HepG2 (cell line): Measurements from ENCODE around the gene GPR37L1. TPM values are rescaled to one million over a fixed set of nuclear protein-coding genes. Genes with fewer than 3 reads are reported as not detected.

ENCODE experiments used
- ATAC-seq: fragments of 200-7000 bp; cut with Tn5 transposase; 3 replicates; pipeline ENCODE4 v1.9.1; 2020; ENCODE audit warnings: mild to moderate bottlenecking, moderate library complexity
- BruUV-seq: library from RNA; stranded (reverse); fragments of 400-500 nt; replicated peaks from 2 replicates; lab custom pipeline; 2021; lab: Mats Ljungman, UMichigan
- CTCF ChIA-PET: fragments of 300-600 bp; formaldehyde crosslinking; extraction: SDS; loops from one replicate; lab custom pipeline; 2021; ENCODE audit warnings: low total read pairs, inconsistent platforms, low intra/inter-chr PET ratio; lab: Yijun Ruan, JAX
- POLR2A ChIA-PET: fragments of 350-600 bp; sonication (Branson Sonifier 250); formaldehyde crosslinking; loops from one replicate; lab custom pipeline; 2020; ENCODE audit warnings: antibody characterized with exemption, inconsistent platforms; lab: Yijun Ruan, JAX
- DNase-seq: peaks from one replicate; pipeline ENCODE4 v3.0.0-alpha.2; 2015; ENCODE audit warnings: low spot score
- FAIRE-seq: peaks from 3 replicates; lab custom pipeline; 2011; peaks lifted over from hg19 to GRCh38; lab: Jason Lieb, UNC
- H2AFZ ChIP-seq: one replicate; pipeline ENCODE4 v1.6.1; 2011; ENCODE audit warnings: low read length, inconsistent platforms
- H3K27ac ChIP-seq: fragments of 300-600 bp; 3 replicates; pipeline ENCODE4 v1.8.0; 2011; ENCODE audit warnings: mixed run types, mild to moderate bottlenecking, mixed read lengths, low read length, inconsistent platforms; ENCODE audit not compliant: insufficient read depth; ENCODE audit errors: extremely low read length
- H3K27me3 ChIP-seq, 2 experiments: fragments of 200-600 bp in 1 of 2; 2 replicates in 1 of 2; 3 replicates in 1 of 2; pipeline versions ENCODE4 v1.6.0 to v1.8.0; 2011; ENCODE audit warnings: low read length in 2 of 2, mild to moderate bottlenecking in 2 of 2, moderate library complexity in 2 of 2, inconsistent platforms in 1 of 2; ENCODE audit not compliant: insufficient read depth in 2 of 2, control insufficient read depth in 1 of 2
- H3K36me3 ChIP-seq, 2 experiments: fragments of 200-600 bp in 1 of 2; replicated peaks in 1 of 2; 2 replicates in 1 of 2; 3 replicates in 1 of 2; pipeline versions ENCODE4 v1.5.1 to v1.8.0; 2011; ENCODE audit warnings: low read length in 2 of 2, inconsistent platforms in 1 of 2; ENCODE audit not compliant: insufficient read depth in 2 of 2, control insufficient read depth in 1 of 2
- H3K4me1 ChIP-seq: 2 replicates; pipeline ENCODE4 v1.5.1; 2012; ENCODE audit warnings: low read length, inconsistent platforms; ENCODE audit not compliant: insufficient read depth
- H3K4me2 ChIP-seq: 2 replicates; pipeline ENCODE4 v1.6.0; 2011; ENCODE audit warnings: low read depth, low read length, inconsistent platforms
- H3K4me3 ChIP-seq, 3 experiments: fragments of 200-600 bp in 1 of 3; sonication (generic), shearing (Covaris generic) in 1 of 3; replicated peaks in 1 of 3; 2 replicates each; pipeline ENCODE4 v1.5.1; 2011 to 2016; ENCODE audit warnings: low read length in 3 of 3, inconsistent platforms in 2 of 3, low read depth in 2 of 3, mild to moderate bottlenecking in 2 of 3, control low read depth in 1 of 3, mixed read lengths in 1 of 3; ENCODE audit not compliant: insufficient read depth in 1 of 3
- H3K79me2 ChIP-seq: one replicate; pipeline ENCODE4 v1.6.1; 2011; ENCODE audit warnings: low read length, inconsistent platforms; ENCODE audit not compliant: insufficient read depth
- H3K9ac ChIP-seq: 2 replicates; pipeline ENCODE4 v1.6.0; 2011; ENCODE audit warnings: mild to moderate bottlenecking, low read depth, low read length, inconsistent platforms; ENCODE audit not compliant: insufficient read depth
- H3K9me3 ChIP-seq: 2 replicates; pipeline ENCODE4 v1.5.1; 2012; ENCODE audit warnings: mild to moderate bottlenecking, low read length
- H4K20me1 ChIP-seq: 2 replicates; pipeline ENCODE4 v1.6.0; 2011; ENCODE audit warnings: inconsistent platforms, mild to moderate bottlenecking, low read length, moderate library complexity; ENCODE audit not compliant: insufficient read depth
- HNRNPH1 ChIP-seq: fragments of 200-400 bp; formaldehyde crosslinking; optimal IDR thresholded peaks from 2 replicates; pipeline ENCODE3; 2017; ENCODE audit warnings: mild to moderate bottlenecking, low read depth, low read length
- KAT2B ChIP-seq: fragments of 150-350 bp; IDR thresholded peaks from 2 replicates; pipeline ENCODE4 v1.6.1; 2014; ENCODE audit warnings: low read depth, low read length, borderline replicate concordance
- PHB2 ChIP-seq: fragments of 450-650 bp; IDR thresholded peaks from 2 replicates; pipeline ENCODE4 v1.6.1; 2018; ENCODE audit not compliant: partially characterized antibody
- PITX1 ChIP-seq: sonication (generic); formaldehyde crosslinking; IDR thresholded peaks from 2 replicates; pipeline ENCODE4 v1.5.1; 2020; ENCODE audit warnings: mild to moderate bottlenecking, missing genetic modification reagents
- TCF12 ChIP-seq, 2 experiments: fragments of 450-650 bp in 1 of 2; sonication (generic) in 1 of 2; formaldehyde crosslinking in 1 of 2; IDR thresholded peaks; 2 replicates each; pipeline versions ENCODE4 v1.6.1 to v1.8.0; 2017 to 2022; ENCODE audit warnings: antibody characterized with exemption in 1 of 2, mild to moderate bottlenecking in 1 of 2, missing genetic modification reagents in 1 of 2, moderate library complexity in 1 of 2
- ZHX2 ChIP-seq, 2 experiments: sonication (generic) in 1 of 2; formaldehyde crosslinking in 1 of 2; IDR thresholded peaks; 2 replicates each; pipeline versions ENCODE4 v1.6.1 to v1.9.0; 2014 to 2022; ENCODE audit warnings: antibody characterized with exemption in 1 of 2, borderline replicate concordance in 1 of 2, inconsistent platforms in 1 of 2, low read depth in 1 of 2, missing genetic modification reagents in 1 of 2
- ZNF44 ChIP-seq: sonication (generic); formaldehyde crosslinking; IDR thresholded peaks from 2 replicates; pipeline ENCODE4 v1.5.1; 2020; ENCODE audit warnings: mild to moderate bottlenecking, missing genetic modification reagents
- ZNF619 ChIP-seq: sonication (generic); formaldehyde crosslinking; IDR thresholded peaks from 2 replicates; pipeline ENCODE4 v1.4.0; 2020; ENCODE audit warnings: mild to moderate bottlenecking, missing genetic modification reagents
- ZSCAN29 ChIP-seq: sonication (generic); formaldehyde crosslinking; conservative IDR thresholded peaks from 2 replicates; pipeline ENCODE4 v1.4.0; 2020; ENCODE audit warnings: mild to moderate bottlenecking, missing genetic modification reagents
- WGBS: methylation state at CpG from one replicate; pipeline ENCODE4 v1.1.6; 2017; ENCODE audit warnings: low lambda C conversion rate; 5-methylcytosine and 5-hydroxymethylcytosine counted together
- in situ Hi-C: cut with HindIII; loops from 2 replicates; pipeline ENCODE4 v1.10.0; 2017; ENCODE audit warnings: low pct_unique_long_range_greater_than_20kb; ENCODE audit not compliant: extremely low pct_ligation_motif_present
- intact Hi-C: fragments of 100-400 bp; cut with micrococcal nuclease; formaldehyde crosslinking; loops from one replicate; pipeline ENCODE4 v1.10.0; 2022; ENCODE audit not compliant: unreplicated experiment
- polyA plus RNA-seq, 8 experiments: library from polyadenylated mRNA; depleted of rRNA in 3 of 8; stranded (reverse) in 7 of 8; unstranded in 1 of 8; fragments of >200 nt; fragmentation: Illumina TruSeq in 4 of 8; extraction: Trizol in 4 of 8; gene quantifications; 2 replicates each; pipeline versions ENCODE4 v1.2.1 to v1.2.3, GENCODE V29; 2011 to 2016; ENCODE audit warnings: low read depth in 4 of 8, missing spikeins in 1 of 8, mixed read lengths in 1 of 8; ENCODE audit not compliant: insufficient read depth in 1 of 8
- total RNA-seq, 5 experiments: library from RNA; depleted of rRNA; stranded (reverse); fragments of >200 nt; fragmentation: Illumina TruSeq; extraction: Trizol; gene quantifications; 2 replicates each; pipeline ENCODE4 v1.2.3, GENCODE V29; 2016; ENCODE audit warnings: low read depth in 1 of 5
- TF ChIP-seq, protein P1 (sequence below): sonication (generic); formaldehyde crosslinking; IDR thresholded peaks from 2 replicates; pipeline ENCODE4 v1.8.0; 2023; ENCODE audit warnings: mild to moderate bottlenecking, missing genetic modification reagents
- TF ChIP-seq, protein P2 (sequence below): sonication (generic); formaldehyde crosslinking; conservative IDR thresholded peaks from 2 replicates; pipeline ENCODE4 v1.4.0; 2020; ENCODE audit warnings: missing genetic modification reagents

GPR37L1 gene
- total and polyA plus RNA-seq, 2 of the 13 experiments (the other 11 are each of a cell fraction or from before 2014, with no cell fraction given), result 0.13 TPM; not detected in 1

DNA sequence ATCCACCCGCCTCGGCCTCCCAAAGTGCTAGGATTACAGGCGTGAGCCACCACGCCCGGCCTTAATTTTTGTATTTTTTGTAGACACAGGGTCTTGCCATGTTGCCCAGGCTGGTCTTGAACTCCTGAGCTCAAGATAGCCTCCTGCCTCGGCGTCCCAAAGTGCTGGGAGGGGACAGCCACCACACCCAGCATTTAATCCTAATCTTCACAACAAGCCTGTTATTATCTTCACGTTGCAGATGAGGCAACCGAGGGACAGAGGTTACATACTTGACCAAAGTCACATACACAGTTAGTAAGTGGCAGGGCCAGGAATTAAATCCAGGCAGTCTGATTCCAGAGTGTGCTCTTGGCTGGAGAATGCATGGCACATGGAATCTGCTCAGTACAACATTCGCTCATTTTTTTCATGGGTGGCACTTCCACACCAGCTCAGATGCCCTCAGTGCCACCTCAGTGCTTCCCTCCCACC, 4.8 kb upstream of the GPR37L1 start:
- CTCF ChIA-PET, result interaction anchor here (1.0 to 3.1 kb wide), 4 partner anchors 27 to 118 kb away, joined by 3 to 69 read pairs (median 41); partner anchors contain the start of gene ELF3
- Histone ChIP-seq H3K9me3 (no peaks in the 10 kb centered on the region), H3K27ac (no peak overlapping the region)
- TF ChIP-seq ZNF619 (CRISPR knock-in tag), result no peak
- no peak for TF ChIP-seq KAT2B
- TF ChIP-seq ZNF44 (CRISPR knock-in tag), result no peak
- TF ChIP-seq PITX1, result 0 out of 2 replicates have a peak, but pooled peaks have one; percentile 28
- no peak for TF ChIP-seq TCF12 (IDR thresholded peaks at IDR 0.05)
- no peak for TF ChIP-seq TCF12 (CRISPR knock-in tag; IDR thresholded peaks at IDR 0.05)
- no peak for TF ChIP-seq ZSCAN29 (CRISPR knock-in tag)
- TF ChIP-seq HNRNPH1, result no peak
- TF ChIP-seq, protein P1, sequence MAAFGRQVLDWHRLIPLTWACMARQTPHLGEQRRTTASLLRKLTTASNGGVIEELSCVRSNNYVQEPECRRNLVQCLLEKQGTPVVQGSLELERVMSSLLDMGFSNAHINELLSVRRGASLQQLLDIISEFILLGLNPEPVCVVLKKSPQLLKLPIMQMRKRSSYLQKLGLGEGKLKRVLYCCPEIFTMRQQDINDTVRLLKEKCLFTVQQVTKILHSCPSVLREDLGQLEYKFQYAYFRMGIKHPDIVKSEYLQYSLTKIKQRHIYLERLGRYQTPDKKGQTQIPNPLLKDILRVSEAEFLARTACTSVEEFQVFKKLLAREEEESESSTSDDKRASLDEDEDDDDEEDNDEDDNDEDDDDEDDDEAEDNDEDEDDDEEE (CRISPR knock-in tag), result no peak
- no peak for TF ChIP-seq PHB2
- TF ChIP-seq, protein P2, sequence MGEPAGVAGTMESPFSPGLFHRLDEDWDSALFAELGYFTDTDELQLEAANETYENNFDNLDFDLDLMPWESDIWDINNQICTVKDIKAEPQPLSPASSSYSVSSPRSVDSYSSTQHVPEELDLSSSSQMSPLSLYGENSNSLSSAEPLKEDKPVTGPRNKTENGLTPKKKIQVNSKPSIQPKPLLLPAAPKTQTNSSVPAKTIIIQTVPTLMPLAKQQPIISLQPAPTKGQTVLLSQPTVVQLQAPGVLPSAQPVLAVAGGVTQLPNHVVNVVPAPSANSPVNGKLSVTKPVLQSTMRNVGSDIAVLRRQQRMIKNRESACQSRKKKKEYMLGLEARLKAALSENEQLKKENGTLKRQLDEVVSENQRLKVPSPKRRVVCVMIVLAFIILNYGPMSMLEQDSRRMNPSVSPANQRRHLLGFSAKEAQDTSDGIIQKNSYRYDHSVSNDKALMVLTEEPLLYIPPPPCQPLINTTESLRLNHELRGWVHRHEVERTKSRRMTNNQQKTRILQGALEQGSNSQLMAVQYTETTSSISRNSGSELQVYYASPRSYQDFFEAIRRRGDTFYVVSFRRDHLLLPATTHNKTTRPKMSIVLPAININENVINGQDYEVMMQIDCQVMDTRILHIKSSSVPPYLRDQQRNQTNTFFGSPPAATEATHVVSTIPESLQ (CRISPR knock-in tag), result no peak
- TF ChIP-seq ZHX2 (IDR thresholded peaks at IDR 0.05; ENCODE audit: low read depth), result no peak
- no peak for TF ChIP-seq ZHX2 (CRISPR knock-in tag; IDR thresholded peaks at IDR 0.05; ENCODE audit: borderline replicate concordance)

More for the DNA sequence above, 4.8 kb upstream of the GPR37L1 start:
- no peaks in the 10 kb centered on the region for H3K79me2 ChIP-seq
- H3K36me3 ChIP-seq, result no peaks in the 10 kb centered on the region
- H3K4me2 ChIP-seq, result peak overlapping the region; percentile 14; the same call in 1 of the 2 replicates
- peak; percentile 25 for ATAC-seq
- H2AFZ ChIP-seq, result no peak overlapping the region
- no peaks in the 10 kb centered on the region for H4K20me1 ChIP-seq
- no peak for FAIRE-seq
- in situ Hi-C loops, result loop anchor here (5.0 kb wide), 1 partner anchor 106 kb away; the partner anchor contains the start of gene ELF3
- no peak overlapping the region for H3K4me3 ChIP-seq
- DNase-seq, result peak; percentile 56
- no TSS peak for BruUV-seq
- POLR2A ChIA-PET, result interaction anchor here (0.6 to 3.7 kb wide), 2 partner anchors 33 to 107 kb away, joined by 3 to 30 read pairs; partner anchors contain the start of gene ELF3
- WGBS, result 35% methylated on average over 10 of the region's 10 CpGs
- no peak overlapping the region for H3K9ac ChIP-seq
- H3K27me3 ChIP-seq, result peaks cover 0 to 17% of the 10 kb centered on the region in 2 experiments; a peak in 2 of 5 replicates
- intact Hi-C loops, result loop anchor here (2.0 to 10.0 kb wide), 2 partner anchors 31 to 223 kb away; no protein-coding TSS in a partner anchor
- H3K4me1 ChIP-seq, result peaks cover 44% of the 10 kb centered on the region
